Ovary (tissue), 9 donors: ENCODE data around the gene SH3RF3. TPM values are rescaled to one million over a fixed set of nuclear protein-coding genes. Genes with fewer than 3 reads are reported as not detected.

Experiments used
- DNase-seq, 5 donors: peaks; one replicate each; pipeline ENCODE4 v3.0.0-alpha.2; 2019 to 2020
- H3K27ac ChIP-seq, 2 donors: fragments of 200-600 bp; one replicate each; pipeline versions ENCODE4 v1.5.1 to v1.8.0; 2019 to 2022
- H3K27me3 ChIP-seq: fragments of 200-600 bp; one replicate; pipeline ENCODE4 v1.8.0; 2022
- H3K36me3 ChIP-seq: fragments of 200-600 bp; sonication (generic); one replicate; pipeline ENCODE4 v1.5.1; 2019
- H3K4me1 ChIP-seq: one replicate; pipeline ENCODE4 v1.8.1; 2013; ENCODE audit warnings: mild to moderate bottlenecking, moderate library complexity; ENCODE audit not compliant: insufficient read depth
- H3K4me3 ChIP-seq: fragments of 200-600 bp; sonication (generic); one replicate; pipeline ENCODE4 v1.5.1; 2017
- H3K9me3 ChIP-seq, 2 donors: fragments of 200-600 bp in 1 of 2; sonication (generic) in 1 of 2; one replicate each; pipeline versions ENCODE4 v1.5.1 to v1.8.1; 2013 to 2019; ENCODE audit warnings: mild to moderate bottlenecking in 1 of 2, moderate library complexity in 1 of 2
- EP300 ChIP-seq: sonication (generic); formaldehyde crosslinking; IDR thresholded peaks from one replicate; pipeline ENCODE4 v1.6.1; 2017; ENCODE audit warnings: antibody characterized with exemption
- POLR2A ChIP-seq: fragments of 450-650 bp; IDR thresholded peaks from one replicate; pipeline ENCODE4 v1.6.1; 2017; ENCODE audit warnings: antibody characterized with exemption, mild to moderate bottlenecking, moderate library complexity
- WGBS, 3 donors: extraction: QIAGEN DNeasy Blood & Tissue Kit in 1 of 3; methylation state at CpG; one replicate each; pipeline versions ENCODE4 v1.1.5 to v1.1.7; 2013 to 2017; 5-methylcytosine and 5-hydroxymethylcytosine counted together
- intact Hi-C, 4 donors: fragments of 100-400 bp; cut with DNase I; formaldehyde crosslinking; loops; one replicate each; pipeline versions ENCODE4 v1.11.0 to v1.15.1; 2022 to 2023
- polyA plus RNA-seq, 2 donors: library from polyadenylated mRNA; stranded (reverse); fragments of 200-250 nt in 1 of 2; fragments of 350-450 nt in 1 of 2; fragmentation: Illumina TruSeq in 1 of 2; extraction: RNeasy Lipid Tissue Mini Kit (QIAGEN cat#74804) in 1 of 2; gene quantifications; one replicate each; pipeline ENCODE4 v1.2.3, GENCODE V29; 2013 to 2014
- total RNA-seq, 7 donors: library from RNA; depleted of rRNA in 2 of 7; stranded (reverse); fragments of >200 nt in 2 of 7; fragmentation: NEBNext Ultra II Directional in 3 of 7; extraction: Animal tissue kit (Norgen Biotek cat#: 25700) in 3 of 7; gene quantifications; one replicate each; pipeline versions ENCODE4 v1.1.0 to v1.2.4, GENCODE V29; 2016 to 2023
- TF ChIP-seq, protein P1 (sequence below), 3 donors: fragments of 450-650 bp in 2 of 3; fragments of 200-600 bp in 1 of 3; IDR thresholded peaks; one replicate each; pipeline versions ENCODE4 v1.5.1 to v1.8.0; 2016 to 2022; ENCODE audit warnings: antibody characterized with exemption in 3 of 3, mild to moderate bottlenecking in 1 of 3
- donor health status: DM: no; HTN: no; CAD: no; lungs with moderate emphysema.
- donor health status: DM: no; HTN: no; CAD: no.
- donor health status: Bipolar disorder and iron deficiency.
- donor health status: DM: yes; HTN: yes; CAD: no.
- donor health status: DM: no; HTN: no; CAD: no.
- donor health status: DM: yes; HTN: yes; CAD: no.

The SH3RF3 gene
- total and polyA plus RNA-seq, 9 donors: 2.7 to 10.1 (median 4.5) TPM

DNA sequence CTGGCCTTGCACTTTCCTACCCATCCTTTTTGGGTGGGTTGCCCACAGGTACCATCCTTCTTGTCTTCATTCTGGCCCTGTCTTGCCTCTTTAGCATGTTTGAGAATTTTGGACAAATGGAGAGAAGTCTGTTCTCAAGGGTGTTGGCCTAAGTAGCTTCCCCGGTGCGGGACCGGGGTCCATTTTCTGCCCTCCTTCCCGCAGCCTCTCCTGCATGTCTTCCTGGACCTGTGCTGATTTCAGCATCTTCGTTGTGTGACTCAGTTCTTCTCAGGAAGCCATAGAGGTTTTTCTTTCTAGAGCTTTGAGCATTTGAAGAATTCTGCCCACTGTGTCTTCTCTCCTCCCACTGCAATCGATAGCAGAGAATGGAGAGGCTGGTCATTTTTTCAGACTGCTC, 172.7 kb downstream of the SH3RF3 start:
- Histone ChIP-seq H3K27me3 (no peaks in the 10 kb centered on the region), H3K36me3 (no peaks in the 10 kb centered on the region), H3K27ac (no peak overlapping the region), H3K4me1 (no peaks in the 10 kb centered on the region), H3K9me3 (no peaks in the 10 kb centered on the region), H3K4me3 (no peak overlapping the region)
- WGBS, 3 donors: 92 to 98% (median 93%) methylated on average over 6 of the region's 6 CpGs
- intact Hi-C loops: no loop called here
- TF ChIP-seq EP300 (no peak), POLR2A (no peak)
- TF ChIP-seq, protein P1, sequence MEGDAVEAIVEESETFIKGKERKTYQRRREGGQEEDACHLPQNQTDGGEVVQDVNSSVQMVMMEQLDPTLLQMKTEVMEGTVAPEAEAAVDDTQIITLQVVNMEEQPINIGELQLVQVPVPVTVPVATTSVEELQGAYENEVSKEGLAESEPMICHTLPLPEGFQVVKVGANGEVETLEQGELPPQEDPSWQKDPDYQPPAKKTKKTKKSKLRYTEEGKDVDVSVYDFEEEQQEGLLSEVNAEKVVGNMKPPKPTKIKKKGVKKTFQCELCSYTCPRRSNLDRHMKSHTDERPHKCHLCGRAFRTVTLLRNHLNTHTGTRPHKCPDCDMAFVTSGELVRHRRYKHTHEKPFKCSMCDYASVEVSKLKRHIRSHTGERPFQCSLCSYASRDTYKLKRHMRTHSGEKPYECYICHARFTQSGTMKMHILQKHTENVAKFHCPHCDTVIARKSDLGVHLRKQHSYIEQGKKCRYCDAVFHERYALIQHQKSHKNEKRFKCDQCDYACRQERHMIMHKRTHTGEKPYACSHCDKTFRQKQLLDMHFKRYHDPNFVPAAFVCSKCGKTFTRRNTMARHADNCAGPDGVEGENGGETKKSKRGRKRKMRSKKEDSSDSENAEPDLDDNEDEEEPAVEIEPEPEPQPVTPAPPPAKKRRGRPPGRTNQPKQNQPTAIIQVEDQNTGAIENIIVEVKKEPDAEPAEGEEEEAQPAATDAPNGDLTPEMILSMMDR (IDR thresholded peaks at IDR 0.05): no peak
- DNase-seq: no peak

GRCh38 chr2:109302319-109302718, 173.3 kb downstream of the SH3RF3 start:
- WGBS, 3 donors: 85 to 94% (median 92%) methylated on average over 6 of the region's 6 CpGs
- H3K4me1 ChIP-seq: no peaks in the 10 kb centered on the region
- no peak overlapping the region for H3K27ac ChIP-seq
- H3K36me3 ChIP-seq: no peaks in the 10 kb centered on the region
- no peak for DNase-seq
- H3K9me3 ChIP-seq: no peaks in the 10 kb centered on the region
- intact Hi-C loops: no loop called here
- no peak for TF ChIP-seq EP300
- TF ChIP-seq, protein P1 (IDR thresholded peaks at IDR 0.05): no peak
- TF ChIP-seq POLR2A: no peak
- H3K27me3 ChIP-seq: no peaks in the 10 kb centered on the region
- H3K4me3 ChIP-seq: no peak overlapping the region

DNA sequence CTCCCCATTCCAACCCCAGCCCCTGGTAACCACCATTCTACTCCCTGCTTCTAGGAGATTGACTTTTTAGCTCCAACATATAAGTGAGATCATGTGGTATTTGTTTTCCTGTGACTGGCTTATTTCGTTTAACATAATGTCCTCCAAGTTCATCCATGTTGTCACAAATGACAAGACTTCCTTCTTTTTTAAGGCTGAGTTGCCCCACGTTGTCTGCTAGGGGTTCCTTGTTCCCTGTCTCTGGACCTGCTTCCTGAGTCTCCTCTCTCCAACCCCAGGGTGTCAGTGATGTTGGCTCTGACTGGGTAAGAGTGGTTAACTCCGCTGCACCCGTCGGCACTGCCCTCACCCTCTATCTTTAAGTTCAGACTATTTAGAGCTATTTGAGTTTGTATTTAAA, 175.2 kb downstream of the SH3RF3 start:
- Histone ChIP-seq H3K4me3 (no peak overlapping the region), H3K27me3 (no peaks in the 10 kb centered on the region), H3K9me3 (no peaks in the 10 kb centered on the region), H3K27ac (no peak overlapping the region), H3K36me3 (no peaks in the 10 kb centered on the region), H3K4me1 (no peaks in the 10 kb centered on the region)
- 76 to 86% (median 82%) methylated on average over 5 of the region's 5 CpGs for WGBS, 3 donors
- no peak for DNase-seq
- intact Hi-C loops: no loop called here
- TF ChIP-seq, protein P1 (IDR thresholded peaks at IDR 0.05): no peak
- no peak for TF ChIP-seq EP300
- no peak for TF ChIP-seq POLR2A

GRCh38 chr2:109304731-109305470, 175.9 kb downstream of the SH3RF3 start:
- Histone ChIP-seq H3K4me1 (no peaks in the 10 kb centered on the region), H3K27me3 (no peaks in the 10 kb centered on the region), H3K36me3 (no peaks in the 10 kb centered on the region), H3K27ac (no peak overlapping the region), H3K4me3 (no peak overlapping the region), H3K9me3 (no peaks in the 10 kb centered on the region)
- DNase-seq: no peak
- intact Hi-C loops: no loop called here
- TF ChIP-seq POLR2A (no peak), EP300 (no peak)
- TF ChIP-seq, protein P1 (IDR thresholded peaks at IDR 0.05): no peak
- 89 to 92% (median 90%) methylated on average over 13 of the region's 13 CpGs for WGBS, 3 donors
